Stimulated activated CD4-positive, alpha-beta T cell treated with anti-CD3 and anti-CD28 coated beads, Interleukin-4, amount 100 ng/mL, for 48 hours (primary cell): ENCODE data around the gene STOML3.
"Not testable (repeated sequence)": the region's sequence is repeated elsewhere in the genome, so short reads cannot be mapped to it uniquely, and the experiment has no call there.

Source experiments
- DNase-seq, 2 donors: peaks; one replicate each; pipeline ENCODE4 v3.0.0-alpha.2; 2020; ENCODE audit warnings: low read depth in 2 of 2

The STOML3 gene

GRCh38 chr13:38990693-38991092 is at the start of gene STOML3:
STOML3 (minus strand) TSS chr13:38990831; CDS start chr13:38990721, 110 bp downstream.
- DNase-seq: no peak

- DNase-seq: no peak
Observed at GRCh38 chr13:39040206-39040605, 49.6 kb upstream of the STOML3 start.

DNA sequence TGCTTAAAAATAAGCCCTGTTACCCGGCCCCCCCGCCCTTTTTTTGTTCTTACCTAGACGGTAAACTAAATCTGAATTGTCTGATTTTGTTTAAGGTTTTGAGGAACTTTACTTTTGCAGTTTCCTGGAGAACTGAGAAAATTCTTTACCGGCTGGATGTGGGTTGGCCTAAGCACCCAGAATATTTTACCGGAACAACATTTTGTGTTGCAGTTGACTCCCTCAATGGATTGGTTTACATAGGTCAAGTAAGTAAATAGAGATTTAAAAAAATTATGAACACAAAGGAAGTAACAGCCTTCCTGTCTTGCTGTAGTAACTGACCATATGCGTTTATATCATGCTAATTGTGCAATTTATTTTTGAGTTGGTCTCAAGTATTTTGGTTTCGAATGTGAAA is 48.4 kb upstream of the STOML3 start:
- no peak for DNase-seq

- peak; percentile 30 to 48 for DNase-seq
Observed at GRCh38 chr13:39038569-39039030, 48.0 kb upstream of the STOML3 start.

DNA sequence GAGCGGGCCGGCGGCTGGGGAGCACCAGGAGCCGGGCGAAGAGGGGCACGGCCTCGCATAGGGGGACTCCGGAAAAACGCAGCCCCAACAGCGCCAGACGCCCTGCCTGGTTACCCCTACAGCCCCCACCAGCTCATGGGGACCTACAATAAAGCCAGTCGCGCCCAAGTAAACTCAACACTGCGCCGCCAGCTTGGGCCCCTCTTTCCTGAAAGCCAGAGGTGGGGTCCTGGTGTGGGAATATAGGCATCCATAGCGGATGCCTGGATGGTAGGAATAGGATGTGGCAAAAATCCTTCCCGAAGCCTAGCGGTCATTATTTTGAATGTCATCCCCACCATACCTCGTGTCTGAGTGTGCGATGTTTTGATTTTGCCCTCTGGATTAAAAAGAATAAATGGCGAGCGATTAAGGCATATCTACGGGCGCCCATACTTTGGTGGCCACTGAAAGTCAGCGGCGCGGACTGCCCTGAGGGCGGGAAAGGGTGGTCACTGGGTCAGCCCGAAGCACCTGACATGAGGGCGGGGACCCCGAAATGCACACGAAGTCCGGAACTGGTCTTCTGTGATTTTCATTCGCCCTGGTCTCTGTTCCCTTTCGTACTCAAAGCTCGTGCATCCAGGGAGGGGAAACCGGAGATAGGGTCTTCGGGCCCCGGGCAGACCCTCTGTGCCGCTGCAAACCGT is 47.4 kb upstream of the STOML3 start, which contains the start of the genes NHLRC3 and PROSER1:
Gene NHLRC3 (plus strand): TSS at position 577 of the 689 bp plus-strand sequence. CDS start 184 bp downstream, outside the sequence.
Gene PROSER1 (minus strand): TSS at position 210 of the 689 bp plus-strand sequence. CDS start 847 bp downstream, outside the sequence.
- DNase-seq: peak; percentile 65 to 73

DNA sequence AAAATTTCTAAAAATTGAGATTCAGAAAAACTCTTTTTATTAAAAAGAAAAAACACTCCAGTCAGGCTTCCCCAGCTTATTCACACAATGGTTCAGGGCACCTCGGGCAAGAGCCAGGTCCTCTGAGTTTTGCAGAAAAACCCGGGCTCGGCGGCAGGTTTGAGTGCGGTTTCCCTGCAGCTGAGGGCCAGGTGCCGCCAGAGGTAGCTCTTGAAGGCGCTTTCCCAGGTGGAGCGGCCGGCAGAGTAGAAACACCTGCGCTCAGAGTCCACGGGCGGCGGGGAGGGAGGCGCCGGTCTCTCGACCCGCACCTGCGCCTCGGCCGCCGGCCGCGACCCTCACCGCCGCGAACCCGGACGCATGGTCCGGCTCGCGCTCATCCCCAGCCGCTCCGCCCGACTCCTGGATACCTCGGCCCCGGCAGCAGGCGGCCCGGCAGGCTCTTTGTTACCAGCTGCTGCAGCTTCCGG is 46.8 kb upstream of the STOML3 start:
- no peak for DNase-seq

- DNase-seq: no peak
Observed at GRCh38 chr13:39036212-39036611, 45.6 kb upstream of the STOML3 start.

- no peak for DNase-seq
Observed at GRCh38 chr13:39035799-39036198, 45.2 kb upstream of the STOML3 start.

DNA sequence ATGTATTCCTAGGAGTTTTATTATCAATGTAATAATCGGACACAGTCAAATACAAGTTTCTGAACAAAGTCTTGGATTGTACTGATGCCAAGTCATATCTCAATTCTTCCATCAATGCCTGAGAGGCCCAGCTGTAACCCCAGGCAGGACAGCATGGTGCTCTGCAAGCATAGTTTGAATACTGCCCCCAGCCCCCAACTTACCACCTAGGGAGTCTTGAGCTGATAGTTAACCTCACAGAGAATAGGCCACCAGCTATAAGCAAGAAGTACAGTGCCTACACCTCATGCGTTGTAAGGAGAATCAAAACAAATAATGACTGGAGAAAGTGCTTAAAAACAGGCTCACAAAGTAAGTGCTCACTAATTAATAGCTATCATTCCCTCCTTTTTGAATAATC is 44.6 kb upstream of the STOML3 start:
- no peak for DNase-seq

- DNase-seq: no peak
Observed at GRCh38 chr13:39034085-39034484, 43.5 kb upstream of the STOML3 start.

DNA sequence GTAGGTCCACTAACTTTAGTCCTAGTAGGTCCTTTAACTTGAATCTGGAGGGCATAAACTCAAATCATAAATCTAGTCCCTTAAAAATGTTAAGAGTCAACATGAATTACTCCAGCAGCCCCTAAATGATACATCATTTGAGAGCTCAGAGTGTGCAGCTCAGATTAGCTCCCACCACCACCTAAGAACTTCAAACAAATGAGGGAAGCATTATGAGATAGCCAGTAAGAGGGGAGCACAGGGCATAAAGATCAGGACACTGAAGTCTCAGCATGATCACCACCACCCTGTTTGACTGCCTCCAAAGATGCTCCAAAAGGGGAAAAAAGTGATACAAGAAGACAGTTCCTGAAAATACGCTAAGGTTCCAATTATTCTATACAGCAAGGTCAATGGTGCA is 41.5 kb upstream of the STOML3 start:
- no peak for DNase-seq

DNA sequence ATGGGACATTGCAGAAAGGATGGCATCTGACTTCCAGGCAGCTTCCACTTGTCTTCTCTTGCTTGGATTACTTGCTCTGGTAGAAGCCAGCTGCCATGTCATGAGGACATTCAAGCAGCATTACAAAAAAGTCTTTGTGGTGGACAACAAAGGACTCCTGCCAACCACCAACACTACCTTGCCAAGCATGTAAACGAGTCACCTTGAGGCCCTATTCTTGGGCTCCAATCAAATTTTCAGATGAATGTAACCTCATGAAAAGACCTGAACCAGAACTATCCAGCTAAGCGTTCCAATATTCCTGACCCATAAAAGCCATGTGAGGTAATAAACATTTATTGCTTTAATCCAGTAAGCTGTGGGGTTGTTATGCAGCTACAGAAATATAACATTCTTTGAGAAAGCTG is 34.8 kb upstream of the STOML3 start:
- no peak for DNase-seq

- no peak for DNase-seq
Observed at GRCh38 chr13:39023761-39024160, 33.1 kb upstream of the STOML3 start.

DNA sequence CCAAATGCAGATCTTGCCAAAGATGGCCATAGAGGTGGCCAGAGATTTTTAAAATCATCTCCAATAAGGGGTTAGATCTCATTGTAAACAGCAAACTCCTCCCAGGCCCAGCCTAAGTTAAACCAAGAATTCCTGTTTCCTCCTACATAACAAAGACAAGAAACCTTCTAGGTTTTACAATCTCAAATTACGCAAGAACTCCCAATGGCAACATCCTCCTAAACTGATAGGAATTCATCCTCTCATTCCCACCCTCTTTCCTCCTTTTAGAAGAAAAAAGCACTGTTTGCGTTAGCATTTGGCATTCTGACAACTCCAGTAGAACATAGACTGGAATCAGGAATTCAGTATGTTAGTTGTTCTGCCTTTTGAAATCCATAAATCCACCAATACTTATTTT is 32.7 kb upstream of the STOML3 start:
- no peak for DNase-seq

GRCh38 chr13:39020853-39021462 is 30.3 kb upstream of the STOML3 start:
- DNase-seq: no peak

- no peak for DNase-seq
Observed at GRCh38 chr13:39016787-39017186, 26.2 kb upstream of the STOML3 start.

DNA sequence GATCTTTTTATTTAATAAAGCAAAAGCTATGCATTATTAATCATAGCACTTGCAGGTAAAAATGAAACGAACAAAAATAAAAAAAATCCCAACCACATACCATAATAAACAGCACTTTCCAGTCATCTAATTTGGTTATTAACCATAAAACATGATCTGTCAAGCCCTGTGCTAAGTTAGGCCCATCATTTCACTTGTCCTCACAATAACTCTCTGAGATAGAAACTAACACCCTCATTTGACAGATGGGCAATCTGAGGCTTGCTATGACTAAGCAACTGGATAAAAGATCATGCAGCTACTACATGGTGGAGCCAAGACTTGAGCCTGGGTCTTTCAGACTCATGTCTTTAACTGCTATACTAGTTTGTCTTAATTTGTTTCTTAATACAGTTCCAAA is 25.5 kb upstream of the STOML3 start:
- DNase-seq: no peak

- no peak for DNase-seq
Observed at GRCh38 chr13:39013462-39013861, 22.8 kb upstream of the STOML3 start.

- no peak for DNase-seq
Observed at GRCh38 chr13:39012608-39013007, 22.0 kb upstream of the STOML3 start.

DNA sequence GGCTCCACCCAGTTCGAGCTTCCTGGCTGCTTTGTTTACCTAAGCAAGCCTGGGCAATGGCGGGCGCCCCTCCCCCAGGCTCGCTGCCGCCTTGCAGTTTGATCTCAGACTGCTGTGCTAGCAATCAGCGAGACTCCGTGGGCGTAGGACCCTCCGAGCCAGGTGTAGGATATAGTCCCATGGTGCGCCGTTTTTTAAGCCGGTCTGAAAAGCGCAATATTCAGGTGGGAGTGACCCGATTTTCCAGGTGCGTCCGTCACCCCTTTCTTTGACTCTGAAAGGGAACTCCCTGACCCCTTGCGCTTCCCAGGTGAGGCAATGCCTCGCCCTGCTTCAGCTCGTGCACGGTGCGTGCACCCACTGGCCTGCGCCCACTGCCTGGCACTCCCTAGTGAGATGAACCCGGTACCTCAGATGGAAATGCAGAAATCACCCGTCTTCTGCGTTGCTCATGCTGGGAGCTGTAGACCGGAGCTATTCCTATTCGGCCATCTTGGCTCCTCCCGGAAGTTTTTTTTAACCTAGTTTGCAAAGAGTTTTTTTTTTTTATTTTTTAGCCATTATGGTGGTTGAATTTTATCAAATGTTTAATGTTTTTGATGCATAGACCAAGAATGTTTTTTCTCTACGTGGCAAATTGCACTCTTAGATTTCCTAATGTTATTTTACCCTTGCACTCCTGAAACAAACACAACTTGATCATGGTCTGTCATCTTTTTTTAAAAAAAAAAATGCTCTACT is 15.9 kb upstream of the STOML3 start:
- not testable (repeated sequence) for DNase-seq

GRCh38 chr13:38998739-38999138 is 8.1 kb upstream of the STOML3 start:
- DNase-seq: no peak

- DNase-seq: no peak
Observed at GRCh38 chr13:38993381-38993780, 2.8 kb upstream of the STOML3 start.
